OCI-LY3 (cell line): Measurements from ENCODE around the gene NOP9.

Source experiments
- EZH2phosphoT487 ChIP-seq: fragments of 200-600 bp; shearing (Covaris generic); IDR thresholded peaks from 2 replicates; pipeline ENCODE4 v1.6.1; 2018; ENCODE audit warnings: antibody characterized with exemption, mixed run types, low read depth
- TF ChIP-seq, protein P1 (sequence below): fragments of 200-600, 300-600 bp; sonication (generic); IDR thresholded peaks from 2 replicates; pipeline ENCODE4 v1.5.1; 2014; ENCODE audit warnings: antibody characterized with exemption, low read length, low read depth

GRCh38 chr14:24261256-24261968, 38.2 kb upstream of the NOP9 start:
- TF ChIP-seq, protein P1, sequence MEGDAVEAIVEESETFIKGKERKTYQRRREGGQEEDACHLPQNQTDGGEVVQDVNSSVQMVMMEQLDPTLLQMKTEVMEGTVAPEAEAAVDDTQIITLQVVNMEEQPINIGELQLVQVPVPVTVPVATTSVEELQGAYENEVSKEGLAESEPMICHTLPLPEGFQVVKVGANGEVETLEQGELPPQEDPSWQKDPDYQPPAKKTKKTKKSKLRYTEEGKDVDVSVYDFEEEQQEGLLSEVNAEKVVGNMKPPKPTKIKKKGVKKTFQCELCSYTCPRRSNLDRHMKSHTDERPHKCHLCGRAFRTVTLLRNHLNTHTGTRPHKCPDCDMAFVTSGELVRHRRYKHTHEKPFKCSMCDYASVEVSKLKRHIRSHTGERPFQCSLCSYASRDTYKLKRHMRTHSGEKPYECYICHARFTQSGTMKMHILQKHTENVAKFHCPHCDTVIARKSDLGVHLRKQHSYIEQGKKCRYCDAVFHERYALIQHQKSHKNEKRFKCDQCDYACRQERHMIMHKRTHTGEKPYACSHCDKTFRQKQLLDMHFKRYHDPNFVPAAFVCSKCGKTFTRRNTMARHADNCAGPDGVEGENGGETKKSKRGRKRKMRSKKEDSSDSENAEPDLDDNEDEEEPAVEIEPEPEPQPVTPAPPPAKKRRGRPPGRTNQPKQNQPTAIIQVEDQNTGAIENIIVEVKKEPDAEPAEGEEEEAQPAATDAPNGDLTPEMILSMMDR = no peak
- no peak for TF ChIP-seq EZH2phosphoT487
